GM18507 (cell line): ENCODE data around the gene NCCRP1.
"Not testable (repeated sequence)": the region's sequence is repeated elsewhere in the genome, so short reads cannot be mapped to it uniquely, and the experiment has no call there.

Source experiments
- DNase-seq: peaks from one replicate; pipeline ENCODE4 v3.0.0; 2011; ENCODE audit warnings: low read depth; ENCODE audit not compliant: insufficient read length; ENCODE audit errors: extremely low spot score
- FAIRE-seq: peaks from 2 replicates; lab custom pipeline; 2011; peaks lifted over from hg19 to GRCh38; lab: Jason Lieb, UNC

Gene NCCRP1

DNA sequence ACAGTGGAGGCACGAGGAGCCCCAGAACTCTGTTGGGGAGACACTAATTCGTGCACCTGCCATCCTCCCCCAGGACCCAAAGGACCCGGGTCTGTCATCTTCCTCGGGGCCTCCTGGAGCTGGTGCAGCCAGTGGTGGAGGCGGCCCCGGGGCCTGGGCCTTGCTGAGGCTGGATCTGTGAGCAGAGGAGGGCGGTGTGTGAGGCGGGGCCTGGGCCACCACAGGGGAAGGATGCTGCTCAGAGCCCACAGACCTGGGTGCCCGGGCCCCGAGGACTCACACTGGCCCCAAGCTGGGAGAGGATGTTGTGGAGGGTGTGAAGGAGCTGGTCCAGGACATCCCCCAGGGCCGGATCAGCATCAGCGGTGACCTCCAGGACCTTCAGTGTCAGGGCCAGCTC, 39.8 kb downstream of the NCCRP1 start:
- FAIRE-seq (no peak), DNase-seq (no peak)

DNA sequence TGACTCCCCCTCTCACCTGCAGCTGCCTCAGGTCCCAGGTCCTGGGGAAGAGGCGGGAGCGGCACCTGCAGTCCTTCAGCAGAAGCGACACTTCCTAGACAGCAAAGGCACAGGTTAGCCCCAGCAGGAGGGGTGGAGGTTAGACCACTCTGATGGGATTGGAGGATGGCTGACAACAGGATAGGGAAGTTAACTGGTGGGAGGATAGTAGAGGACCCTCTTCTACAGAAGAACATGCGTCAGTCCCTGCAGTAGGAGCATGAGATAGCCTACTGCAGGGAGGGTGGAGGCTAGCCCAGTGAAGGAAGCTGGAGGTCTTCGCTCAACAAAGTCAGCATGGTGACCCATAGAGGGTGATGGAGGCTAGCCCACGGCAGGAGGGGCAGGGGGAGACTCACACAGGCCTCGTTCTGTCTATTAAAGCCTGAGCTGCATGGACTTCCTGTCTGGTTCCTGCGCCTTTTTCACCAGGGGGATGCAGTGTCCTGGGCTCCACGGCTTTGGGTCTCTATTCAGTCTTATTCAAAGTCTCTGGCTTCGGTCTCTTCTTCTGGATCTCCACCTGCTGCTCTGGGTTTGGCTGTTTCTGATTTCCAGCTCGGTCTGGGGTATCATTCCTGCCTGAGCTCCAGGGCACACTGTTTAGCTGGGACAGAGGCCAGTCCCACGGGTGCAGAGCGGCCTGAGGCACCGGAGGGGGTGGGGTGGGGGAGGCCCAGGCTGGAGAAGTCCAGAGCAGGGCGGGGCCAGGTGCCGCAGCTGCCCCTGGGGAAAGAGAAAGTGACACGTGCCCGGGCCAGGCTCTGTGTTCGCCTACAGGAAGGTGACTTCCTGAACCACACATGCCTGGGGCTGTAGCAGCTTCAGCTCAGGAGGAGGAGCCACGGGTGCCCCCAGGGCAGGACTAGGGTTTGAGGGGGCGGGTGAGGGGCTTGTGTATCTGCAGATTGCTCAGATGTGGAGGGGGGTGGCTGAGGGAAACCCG, 40.7 kb downstream of the NCCRP1 start:
- peak; percentile 85 for FAIRE-seq
- peak; percentile 55 for DNase-seq

DNA sequence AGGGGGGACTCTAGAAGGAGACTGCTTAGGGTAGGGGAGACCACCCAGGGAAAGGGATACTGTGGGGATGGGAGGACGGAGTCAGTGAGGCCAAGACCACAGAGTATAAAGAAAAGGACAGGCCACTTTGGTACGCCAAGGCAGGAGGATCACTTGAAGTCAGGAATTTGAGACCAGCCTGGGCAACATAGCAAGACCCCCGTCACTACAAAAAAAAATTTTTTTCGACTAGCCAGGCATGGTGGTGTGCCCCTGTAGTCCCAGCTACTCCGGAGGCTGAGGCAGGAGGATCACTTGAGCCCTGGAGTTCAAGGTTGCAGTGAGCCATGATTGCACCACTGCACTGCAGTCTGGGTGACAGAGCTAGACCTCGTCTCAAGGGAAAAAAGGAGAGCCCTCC, 41.4 kb downstream of the NCCRP1 start:
- no peak for FAIRE-seq
- DNase-seq = no peak

DNA sequence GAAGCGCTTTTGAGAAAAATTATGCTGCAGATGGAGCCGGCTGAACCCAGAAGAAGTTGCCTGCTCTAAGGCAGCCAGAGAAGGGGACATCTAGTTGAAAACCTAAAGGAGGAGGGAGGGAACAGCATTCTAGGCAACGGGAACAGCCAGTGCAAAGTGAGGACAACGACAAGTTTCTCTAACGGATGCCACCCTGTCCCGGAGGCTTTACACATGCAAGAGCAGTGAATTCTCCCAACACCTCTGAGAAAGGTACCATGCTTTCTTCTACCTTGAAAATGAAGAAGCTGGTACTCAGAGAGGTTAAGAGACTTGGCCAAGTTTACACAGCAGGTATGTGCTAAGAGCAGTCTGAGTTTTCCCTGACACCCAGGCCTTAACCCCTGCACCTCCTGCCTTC, 42.2 kb downstream of the NCCRP1 start:
- FAIRE-seq (no peak), DNase-seq (no peak)

DNA sequence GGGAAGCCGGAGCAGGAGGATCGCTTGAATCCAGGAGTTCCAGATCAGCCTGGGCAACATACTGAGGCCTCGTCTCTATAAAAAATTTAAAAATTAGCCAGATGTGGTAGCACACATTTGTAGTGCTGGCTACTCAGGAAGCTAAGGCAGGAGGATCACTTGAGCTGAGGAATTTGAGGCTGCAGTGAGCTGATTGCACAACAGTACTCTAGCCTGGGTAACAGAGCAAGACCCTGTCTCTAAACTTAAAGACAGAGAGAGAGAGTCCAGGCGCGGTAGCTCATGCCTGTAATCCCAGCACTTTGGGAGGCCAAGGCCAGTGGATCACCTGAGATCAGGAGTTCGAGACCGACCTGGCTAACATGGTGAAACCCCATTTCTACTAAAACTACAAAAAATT, 43.7 kb downstream of the NCCRP1 start:
- DNase-seq (no peak), FAIRE-seq (no peak)

DNA sequence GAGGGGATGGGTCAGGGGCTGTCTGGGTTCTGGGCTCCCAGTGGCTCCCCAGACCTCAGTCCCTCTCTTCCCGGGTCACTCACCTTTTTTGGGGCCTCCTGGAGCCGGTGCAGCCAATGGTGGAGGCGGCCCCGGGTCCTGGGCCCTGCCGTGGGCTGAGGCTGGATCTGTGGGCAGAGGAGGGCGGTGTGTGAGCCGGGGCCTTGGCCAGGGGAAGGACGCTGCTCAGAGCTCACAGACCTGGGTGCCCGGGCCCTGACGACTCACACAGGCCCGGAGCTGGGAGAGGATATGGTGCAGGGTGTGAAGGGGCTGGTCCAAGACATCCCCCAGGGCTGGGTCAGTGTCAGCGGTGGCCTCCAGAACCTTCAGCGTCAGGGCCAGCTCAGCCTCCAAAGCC, 47.0 kb downstream of the NCCRP1 start:
- not testable (repeated sequence) for DNase-seq, FAIRE-seq

DNA sequence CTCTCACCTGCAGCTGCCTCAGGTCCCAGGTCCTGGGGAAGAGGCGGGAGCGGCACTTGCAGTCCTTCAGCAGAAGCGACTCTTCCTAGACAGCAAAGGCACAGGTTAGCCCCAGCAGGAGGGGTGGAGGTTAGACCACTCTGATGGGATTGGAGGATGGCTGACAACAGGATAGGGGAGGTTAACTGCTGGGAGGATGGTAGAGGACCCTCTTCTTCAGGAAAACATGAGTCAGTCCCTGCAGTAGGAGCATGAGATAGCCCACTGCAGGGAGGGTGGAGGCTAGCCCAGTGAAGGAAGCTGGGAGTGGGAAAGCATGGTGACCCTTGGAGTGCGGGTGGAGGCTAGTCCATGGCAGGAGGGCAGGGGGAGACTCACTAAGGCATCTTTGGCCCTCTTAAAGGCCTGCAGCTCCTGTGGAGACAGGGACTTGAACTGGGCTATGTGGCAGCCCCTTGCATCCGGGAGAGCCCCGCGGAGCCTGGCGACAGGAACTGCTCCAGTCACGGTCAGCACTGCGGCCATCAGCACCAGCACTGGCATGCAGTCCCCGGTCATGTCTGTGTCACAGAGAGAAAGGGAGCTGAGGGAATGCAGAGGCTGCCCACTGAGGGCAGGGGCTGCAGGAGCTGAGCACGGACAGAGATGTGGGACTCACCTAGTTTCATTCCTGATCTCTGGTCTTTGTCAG, 47.8 kb downstream of the NCCRP1 start, which contains the start of gene IFNL3:
IFNL3 (minus strand) TSS at position 597 of the 691 bp plus-strand sequence; CDS start at position 558, 39 bp downstream.
- DNase-seq, FAIRE-seq: not testable (repeated sequence)

DNA sequence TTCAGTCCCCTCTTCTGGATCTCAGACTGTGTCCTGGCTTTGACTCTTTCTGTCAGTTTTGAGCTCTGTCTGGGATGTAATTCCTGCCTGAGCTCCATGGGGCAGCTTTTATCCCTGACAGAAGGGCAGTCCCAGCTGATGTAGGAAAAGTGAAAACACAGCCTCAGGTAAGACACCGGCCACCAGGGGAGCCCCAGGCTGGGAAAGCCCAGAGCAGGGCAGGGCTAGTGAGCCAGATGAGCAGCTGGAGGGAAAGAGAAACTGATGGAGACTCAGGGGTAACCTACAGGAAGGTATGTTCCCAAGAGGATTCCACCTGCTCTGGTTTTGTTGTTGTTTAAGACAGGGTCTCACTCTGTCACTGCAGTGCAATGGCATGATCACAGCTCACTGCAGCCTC, 48.4 kb downstream of the NCCRP1 start:
- peak; percentile 80 for FAIRE-seq
- DNase-seq = not testable (repeated sequence)

DNA sequence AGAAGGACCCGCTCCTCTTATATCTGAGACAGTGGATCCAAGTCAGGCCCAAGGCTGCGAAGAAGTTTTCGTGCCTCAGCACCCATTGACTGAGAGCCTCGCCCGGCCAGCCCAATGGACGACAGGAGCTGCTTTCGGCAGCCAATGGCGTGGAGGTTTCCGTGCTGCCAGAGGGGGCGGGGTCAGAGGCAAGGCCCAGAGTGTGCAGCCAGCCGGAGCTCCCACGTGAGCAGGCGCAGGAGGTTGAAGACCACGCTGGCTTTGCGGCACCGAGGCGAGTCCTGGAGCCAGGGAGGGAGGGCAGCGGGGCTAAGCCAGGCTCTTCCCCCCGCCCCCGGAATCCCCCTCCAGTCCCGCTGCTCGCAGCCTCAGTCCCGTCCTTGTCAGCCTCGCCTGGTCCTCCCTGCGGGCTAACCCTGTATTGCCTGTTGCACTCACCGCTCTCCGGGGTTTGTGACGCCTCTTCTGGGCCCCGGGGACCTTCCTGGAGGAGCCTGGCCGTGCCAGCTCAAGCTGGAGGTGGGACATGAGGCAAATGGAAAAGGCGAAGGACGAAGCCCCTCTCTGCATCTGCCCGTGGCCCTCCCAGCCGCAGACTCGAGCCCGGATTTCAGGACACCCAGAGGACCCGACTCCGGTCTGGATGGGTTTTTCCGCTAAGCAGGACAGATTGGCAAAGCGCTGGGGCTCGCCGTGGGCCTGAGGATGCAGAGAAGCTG, 50.3 kb downstream of the NCCRP1 start:
- FAIRE-seq (no peak), DNase-seq (no peak)

DNA sequence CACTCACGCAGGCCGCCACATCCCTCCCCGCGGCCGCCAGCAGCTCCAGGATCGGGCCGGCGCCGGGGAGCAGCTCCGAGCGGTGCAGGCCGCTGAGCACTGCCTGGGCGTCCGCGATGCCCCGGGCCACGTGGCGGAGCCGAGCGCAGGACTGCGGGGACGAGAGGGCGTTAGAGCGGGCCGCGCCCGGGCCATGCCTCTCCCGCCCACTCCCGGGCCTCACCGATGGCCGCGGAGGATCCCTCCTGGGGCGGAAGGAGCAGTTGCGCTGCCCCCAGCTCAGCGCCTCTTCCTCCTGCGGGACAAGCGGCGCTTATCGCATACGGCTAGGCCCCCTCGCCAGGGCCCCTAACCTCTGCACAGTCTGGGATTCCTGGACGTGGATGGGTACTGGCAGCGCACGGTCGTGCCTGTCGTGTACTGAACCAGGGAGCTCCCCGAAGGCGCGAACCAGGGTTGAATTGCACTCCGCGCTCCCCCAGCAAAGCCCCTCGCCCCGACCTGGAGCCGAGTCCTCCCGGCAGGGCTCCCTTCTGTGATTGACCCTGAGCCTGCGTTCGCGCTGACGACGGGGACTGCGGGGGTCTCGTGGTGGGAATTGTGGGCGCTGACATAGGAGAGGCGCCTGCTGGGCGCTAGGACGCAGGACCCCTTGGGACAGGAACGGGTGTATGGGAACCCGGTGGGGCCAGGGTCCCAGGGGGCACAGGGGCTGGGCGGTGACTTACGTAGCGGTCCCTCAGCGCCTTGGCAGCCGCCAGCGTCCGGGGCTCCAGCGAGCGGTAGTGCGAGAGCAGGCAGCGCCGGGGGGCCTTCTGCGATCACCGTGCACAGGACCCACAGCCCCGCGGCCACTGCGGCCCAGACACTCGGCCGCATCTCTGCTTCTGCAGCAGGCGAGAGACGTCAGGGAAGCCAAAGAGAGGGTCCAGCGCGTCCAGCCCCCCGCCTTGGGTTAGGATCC, 51.2 kb downstream of the NCCRP1 start:
- FAIRE-seq = no peak

DNA sequence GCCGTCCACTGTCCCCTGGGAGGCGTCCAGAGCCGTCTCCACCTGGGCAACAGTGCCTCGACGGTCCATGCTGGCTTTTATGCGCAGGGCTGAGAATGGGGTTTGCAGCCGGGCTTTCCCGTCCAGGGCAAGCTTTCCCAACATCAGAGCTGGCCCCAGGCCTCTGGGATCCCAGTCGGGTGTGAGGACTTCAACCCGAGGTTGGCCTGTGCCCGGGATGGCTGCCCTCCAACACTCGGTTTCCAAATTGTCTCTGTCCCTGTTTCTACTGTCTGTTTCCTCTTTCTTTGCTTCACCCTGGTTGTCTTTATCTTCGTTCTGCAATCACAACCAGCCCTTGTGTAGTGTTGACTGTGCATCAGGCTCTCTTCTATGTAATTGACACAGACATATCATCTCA, 52.0 kb downstream of the NCCRP1 start, which contains the start of gene IFNL4:
IFNL4 (minus strand) TSS at position 51 of the 400 bp plus-strand sequence.
- FAIRE-seq (no peak), DNase-seq (no peak)

More for the DNA sequence above, 51.2 kb downstream of the NCCRP1 start:
- DNase-seq = no peak

DNA sequence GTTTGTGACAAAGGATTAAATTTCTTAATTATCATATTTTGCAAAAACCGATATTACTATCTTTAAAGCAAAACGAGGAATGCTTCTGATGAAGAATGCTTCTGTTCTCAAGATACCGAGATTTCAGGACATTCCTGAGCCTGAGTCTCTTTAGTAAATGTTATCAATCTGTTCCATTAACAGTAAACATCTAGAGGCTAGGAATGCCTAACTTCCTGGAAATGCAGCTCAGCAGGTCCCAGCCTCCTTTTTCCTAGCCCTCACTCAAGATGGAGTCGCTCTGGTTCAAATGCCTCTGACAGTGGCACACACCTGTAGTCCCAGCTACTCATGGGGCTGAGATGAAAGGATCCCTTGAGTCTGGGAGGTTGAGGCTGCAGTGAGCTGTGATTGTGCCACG, 54.3 kb downstream of the NCCRP1 start:
- DNase-seq = no peak
- no peak for FAIRE-seq
